Stimulated activated naive B cell treated with anti-CD40 and anti-IgM and Interleukin-4, amounts not matched to agents 10 μg/mL and 1 μg/mL and 100 μg/mL, for 72 hours (primary cell): Measurements from ENCODE around the gene CELF2.

ENCODE experiments used
- ATAC-seq, 2 donors: fragments of 150-1000 bp; cut with Tn5 transposase; replicated peaks; 2 replicates each; pipeline ENCODE4 v1.10.0; 2021; ENCODE audit warnings: moderate library complexity in 1 of 2
- DNase-seq: peaks from one replicate; pipeline ENCODE4 v3.0.0; 2021
- H3K27ac Mint-ChIP-seq: one replicate; pipeline ENCODE4 v1.8.0; 2022; ENCODE audit warnings: mild to moderate bottlenecking, mixed read lengths
- H3K27me3 Mint-ChIP-seq, 2 donors: one replicate each; pipeline ENCODE4 v1.8.0; 2022; ENCODE audit warnings: mixed read lengths in 2 of 2
- H3K36me3 Mint-ChIP-seq, 2 donors: one replicate each; pipeline ENCODE4 v1.8.0; 2022; ENCODE audit warnings: mixed read lengths in 2 of 2, mild to moderate bottlenecking in 1 of 2
- H3K4me1 Mint-ChIP-seq, 2 donors: one replicate each; pipeline ENCODE4 v1.8.0; 2022; ENCODE audit warnings: mixed read lengths in 2 of 2, mild to moderate bottlenecking in 1 of 2
- H3K4me3 Mint-ChIP-seq, 2 donors: one replicate each; pipeline ENCODE4 v1.8.0; 2022; ENCODE audit warnings: mild to moderate bottlenecking in 2 of 2, mixed read lengths in 2 of 2, moderate library complexity in 1 of 2
- H3K9me3 Mint-ChIP-seq, 2 donors: one replicate each; pipeline ENCODE4 v1.8.0; 2022; ENCODE audit warnings: mixed read lengths in 2 of 2, mild to moderate bottlenecking in 1 of 2

CELF2 gene

DNA sequence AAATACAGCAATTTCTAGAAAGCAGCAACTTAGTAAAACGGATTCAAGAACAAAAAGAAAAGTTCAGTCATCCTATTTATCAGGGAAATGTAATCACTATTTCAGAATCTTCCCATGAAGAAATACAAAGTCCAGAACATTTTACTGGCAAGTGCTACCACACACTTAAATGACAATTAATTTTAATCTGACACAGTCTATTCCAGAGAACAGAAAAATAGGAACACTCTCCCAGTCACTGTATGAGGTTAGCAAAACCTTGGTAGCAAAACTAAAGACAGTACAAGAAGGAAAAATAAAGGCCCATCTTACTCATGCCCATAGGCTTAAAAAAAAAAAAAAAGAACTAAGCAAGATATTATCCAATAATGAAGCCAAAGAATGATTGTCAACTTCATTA is 295.8 kb downstream of the CELF2 start:
- Mint-ChIP-seq H3K9me3 (peaks cover 6 to 9% of the 10 kb centered on the region in 2 donors), H3K4me3 (no peak overlapping the region), H3K4me1 (peaks cover 39 to 48% of the 10 kb centered on the region in 2 donors)

DNA sequence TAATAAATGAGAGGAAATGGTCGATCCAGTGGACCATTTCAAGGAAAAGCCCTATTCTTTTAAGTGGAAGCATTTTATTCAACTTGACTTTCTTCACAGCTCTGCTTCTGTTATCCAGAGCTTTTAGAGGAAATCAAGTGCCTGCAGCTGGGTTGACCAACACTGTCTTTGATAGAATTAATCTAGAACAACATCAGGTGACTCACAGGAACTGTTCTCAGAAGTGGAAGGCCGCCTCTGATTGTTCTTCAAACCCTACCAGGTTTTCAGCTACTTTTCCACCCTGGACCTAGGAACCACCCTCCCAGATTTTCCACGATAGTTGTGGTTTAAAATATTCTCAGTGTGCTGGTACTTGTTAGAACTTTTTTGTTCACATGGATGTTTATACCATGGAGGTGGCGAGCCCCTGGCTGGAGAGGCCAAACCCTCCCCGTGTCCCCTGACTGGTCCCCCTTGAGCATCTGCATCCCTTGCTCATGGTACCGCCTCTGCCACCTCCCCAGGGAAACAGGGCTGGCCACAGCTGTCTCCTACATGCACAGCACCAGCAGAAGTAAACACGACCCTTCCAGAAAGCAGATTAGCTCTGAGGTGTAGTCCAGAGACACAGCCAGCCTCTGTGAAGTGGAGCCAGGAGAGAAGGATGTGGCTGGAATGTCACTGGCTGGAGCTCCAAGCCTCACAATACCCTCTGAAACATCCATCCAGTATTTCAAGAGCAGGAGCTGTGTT is 300.4 kb downstream of the CELF2 start:
- no peaks in the 10 kb centered on the region for H3K27me3 Mint-ChIP-seq
- peaks cover 58 to 83% of the 10 kb centered on the region in 2 donors for H3K36me3 Mint-ChIP-seq
- peak overlapping the region; percentile 42 for H3K27ac Mint-ChIP-seq
- no peak for DNase-seq
- no peak overlapping the region for H3K4me3 Mint-ChIP-seq
- no peaks in the 10 kb centered on the region for H3K9me3 Mint-ChIP-seq
- no peak for ATAC-seq
- peaks cover 32 to 35% of the 10 kb centered on the region in 2 donors for H3K4me1 Mint-ChIP-seq

More for the DNA sequence above, 295.8 kb downstream of the CELF2 start:
- ATAC-seq (no peak), DNase-seq (no peak)
- H3K27me3 Mint-ChIP-seq, result no peaks in the 10 kb centered on the region
- peak overlapping the region; percentile 47 for H3K27ac Mint-ChIP-seq
- H3K36me3 Mint-ChIP-seq, result peaks cover 65 to 86% of the 10 kb centered on the region in 2 donors

DNA sequence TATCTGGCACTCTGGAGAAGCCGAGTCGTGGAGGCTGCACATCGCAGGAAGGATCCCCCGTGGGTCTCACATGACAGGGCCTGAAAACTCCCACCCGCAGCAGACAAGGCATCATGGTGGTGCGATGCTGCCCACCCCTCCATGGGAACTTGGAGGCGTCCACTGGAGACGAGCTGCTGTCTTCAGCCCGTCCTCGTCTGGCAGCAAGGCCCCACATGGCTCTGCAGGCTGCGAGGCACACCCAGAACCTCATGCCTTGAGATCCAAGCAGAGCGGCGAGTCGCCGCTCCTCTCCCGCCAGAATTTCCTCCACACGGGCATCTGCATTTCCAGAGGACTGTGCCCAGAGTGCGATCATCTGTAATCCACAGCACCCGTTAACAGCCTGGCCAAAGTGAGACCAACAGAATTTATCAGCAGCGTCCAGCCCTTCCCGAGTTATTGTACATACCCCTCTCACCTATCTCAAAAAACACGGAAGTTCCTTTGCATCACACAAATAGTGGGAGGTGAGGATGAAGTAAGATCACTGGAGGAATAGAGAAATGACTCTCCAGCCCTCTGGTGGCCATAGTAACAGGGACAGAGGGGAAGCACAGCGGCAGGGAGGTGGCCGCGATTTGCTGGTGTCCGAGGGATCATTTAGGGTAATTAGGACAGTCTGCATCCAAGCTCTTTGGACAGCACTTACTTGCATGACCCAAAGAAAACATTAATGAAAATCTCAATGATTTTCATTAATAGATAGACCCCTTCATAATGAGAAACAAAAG is 301.3 kb downstream of the CELF2 start:
- Mint-ChIP-seq H3K4me3 (no peak overlapping the region), H3K4me1 (peaks cover 27 to 30% of the 10 kb centered on the region in 2 donors), H3K36me3 (peaks cover 54 to 83% of the 10 kb centered on the region in 2 donors), H3K27ac (peak overlapping the region; percentile 42), H3K27me3 (no peaks in the 10 kb centered on the region), H3K9me3 (no peaks in the 10 kb centered on the region)
- no peak for ATAC-seq
- DNase-seq, result no peak

DNA sequence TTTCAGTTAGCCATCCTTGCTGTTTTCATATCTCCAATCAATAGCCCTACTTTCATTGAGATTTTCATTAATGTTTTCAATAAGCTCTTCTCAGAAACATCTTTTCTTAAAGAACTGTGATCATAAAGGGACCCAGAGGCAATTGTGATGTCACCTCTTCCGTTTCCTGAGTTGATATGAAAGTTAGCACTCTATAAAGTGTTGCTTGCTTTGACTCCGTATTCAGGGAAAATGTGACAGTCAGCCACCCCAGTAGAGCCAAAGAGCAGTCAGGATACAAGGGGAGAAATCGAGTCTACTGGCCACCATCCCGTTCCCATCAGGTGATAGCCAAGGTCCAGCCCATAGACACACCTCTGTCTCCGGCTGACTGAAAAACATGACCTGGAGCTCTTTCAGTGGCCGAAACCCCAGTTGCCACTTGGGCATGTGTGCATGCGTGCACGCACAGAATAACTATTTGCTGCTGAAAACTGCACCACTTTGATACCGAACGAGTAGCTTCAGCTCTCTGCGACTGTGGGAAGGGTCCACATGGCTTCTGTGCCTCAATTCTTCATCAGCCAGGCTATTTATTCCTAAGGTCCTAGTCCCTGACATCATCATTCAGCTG is 302.4 kb downstream of the CELF2 start:
- no peak overlapping the region for H3K4me3 Mint-ChIP-seq
- no peak for ATAC-seq
- peaks cover 50 to 83% of the 10 kb centered on the region in 2 donors for H3K36me3 Mint-ChIP-seq
- DNase-seq, result no peak
- H3K27me3 Mint-ChIP-seq, result no peaks in the 10 kb centered on the region
- peaks cover 19 to 22% of the 10 kb centered on the region in 2 donors for H3K4me1 Mint-ChIP-seq
- H3K9me3 Mint-ChIP-seq, result no peaks in the 10 kb centered on the region
- H3K27ac Mint-ChIP-seq, result peak overlapping the region; percentile 69

DNA sequence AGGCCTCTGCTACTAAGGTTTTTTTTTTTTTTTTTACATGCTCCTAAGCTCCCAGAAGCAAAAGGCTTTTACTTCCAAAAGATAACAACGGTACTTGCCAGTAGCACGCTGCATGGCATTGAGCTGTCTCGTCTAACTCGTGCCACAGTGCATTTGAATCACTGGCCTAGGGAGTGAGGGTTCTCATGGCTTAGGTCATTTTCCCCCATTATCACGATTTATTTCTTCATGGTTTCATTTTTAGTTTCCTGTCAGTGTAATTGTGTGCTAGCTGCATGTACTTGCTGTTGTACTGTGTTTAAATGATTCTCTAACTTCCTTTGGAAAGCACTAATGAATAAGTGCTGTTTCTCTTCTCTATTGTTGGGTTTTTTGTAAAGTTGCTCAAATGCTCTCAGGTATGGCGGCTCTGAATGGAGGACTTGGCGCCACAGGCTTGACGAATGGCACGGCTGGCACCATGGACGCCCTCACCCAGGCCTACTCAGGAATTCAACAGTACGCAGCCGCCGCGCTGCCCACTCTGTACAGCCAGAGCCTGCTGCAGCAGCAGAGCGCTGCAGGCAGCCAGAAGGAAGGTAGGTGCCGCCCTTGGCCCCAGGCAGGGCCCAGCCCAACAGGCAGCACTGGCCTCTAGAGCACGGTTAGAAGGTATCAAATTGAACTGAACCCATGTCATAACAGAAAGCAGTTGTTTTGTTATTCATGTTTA is 303.3 kb downstream of the CELF2 start:
- Mint-ChIP-seq H3K36me3 (peaks cover 50 to 86% of the 10 kb centered on the region in 2 donors), H3K4me1 (peaks cover 21 to 23% of the 10 kb centered on the region in 2 donors), H3K9me3 (no peaks in the 10 kb centered on the region), H3K27ac (peak overlapping the region; percentile 5), H3K4me3 (no peak overlapping the region), H3K27me3 (no peaks in the 10 kb centered on the region)
- ATAC-seq (no peak), DNase-seq (no peak)

DNA sequence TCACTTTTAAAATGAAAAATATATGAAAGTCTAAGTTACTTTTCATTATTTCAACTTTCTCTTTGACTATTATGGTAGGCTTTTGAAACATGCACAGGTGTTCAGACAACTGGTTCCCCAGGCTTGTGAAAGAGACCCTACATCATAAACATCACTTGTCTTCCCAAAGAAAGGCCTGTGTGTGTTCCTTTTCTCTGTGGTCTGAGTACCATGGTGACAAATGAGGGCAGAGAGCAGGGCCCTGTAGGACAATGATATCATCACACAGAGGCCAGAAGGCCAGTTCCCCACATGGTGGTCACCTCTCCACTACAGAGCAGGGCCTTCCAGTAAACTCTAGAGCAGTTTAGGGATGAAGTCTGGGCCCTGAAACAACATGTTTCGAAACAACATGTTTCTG is 305.0 kb downstream of the CELF2 start:
- H3K36me3 Mint-ChIP-seq, result peaks cover 62 to 84% of the 10 kb centered on the region in 2 donors
- DNase-seq, result no peak
- ATAC-seq, result no peak
- H3K27me3 Mint-ChIP-seq, result no peaks in the 10 kb centered on the region
- H3K4me3 Mint-ChIP-seq, result no peak overlapping the region
- H3K27ac Mint-ChIP-seq, result no peak overlapping the region
- no peaks in the 10 kb centered on the region for H3K9me3 Mint-ChIP-seq
- peaks cover 29 to 32% of the 10 kb centered on the region in 2 donors for H3K4me1 Mint-ChIP-seq

DNA sequence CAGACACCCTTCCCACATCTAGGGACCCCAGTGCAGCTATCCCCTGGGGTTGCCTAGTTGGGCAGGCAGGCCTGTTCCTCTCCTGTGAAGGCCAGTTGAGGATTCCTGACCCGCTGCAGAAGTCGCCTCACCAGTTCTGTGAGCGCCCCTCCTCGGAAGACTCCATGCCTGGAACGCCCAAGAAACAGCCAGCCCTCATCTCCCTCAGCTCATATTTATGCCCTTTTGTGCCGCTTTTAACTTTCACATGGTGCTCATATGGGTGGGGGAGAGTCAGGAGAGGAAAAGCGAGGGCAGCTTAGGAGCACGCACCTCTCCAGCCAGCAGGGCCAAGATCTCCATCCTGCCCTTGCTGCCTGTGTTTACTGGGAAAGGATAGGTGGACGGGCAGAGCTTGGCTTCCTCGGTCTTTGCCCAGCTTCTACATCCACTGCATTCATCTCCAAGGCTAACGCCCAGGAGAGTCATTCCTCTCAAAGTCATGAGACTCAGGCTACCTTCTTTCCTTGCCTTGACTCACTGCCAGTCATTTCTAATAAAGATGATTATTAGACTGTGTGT is 307.2 kb downstream of the CELF2 start:
- ATAC-seq (no peak), DNase-seq (no peak)
- Mint-ChIP-seq H3K36me3 (peaks cover 53 to 85% of the 10 kb centered on the region in 2 donors), H3K27me3 (no peaks in the 10 kb centered on the region), H3K27ac (no peak overlapping the region), H3K4me3 (no peak overlapping the region), H3K9me3 (no peaks in the 10 kb centered on the region), H3K4me1 (peaks cover 31 to 48% of the 10 kb centered on the region in 2 donors)

DNA sequence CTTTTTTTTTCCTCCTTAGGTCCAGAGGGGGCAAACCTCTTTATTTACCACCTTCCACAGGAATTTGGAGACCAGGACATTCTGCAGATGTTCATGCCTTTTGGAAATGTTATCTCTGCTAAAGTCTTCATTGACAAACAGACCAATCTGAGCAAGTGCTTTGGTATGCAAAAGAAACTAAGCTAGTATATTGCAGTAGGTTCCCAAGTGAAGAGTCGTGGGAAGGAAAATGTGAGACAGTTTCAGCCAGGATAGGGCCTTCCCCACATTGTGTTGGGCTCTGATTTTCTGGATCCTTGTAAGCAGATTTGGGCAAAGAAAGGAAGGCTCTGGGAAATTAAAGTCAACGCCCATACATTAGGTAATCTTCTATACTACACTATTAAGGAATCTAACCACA is 308.1 kb downstream of the CELF2 start:
- Mint-ChIP-seq H3K4me3 (no peak overlapping the region), H3K9me3 (no peaks in the 10 kb centered on the region), H3K4me1 (peaks cover 37 to 52% of the 10 kb centered on the region in 2 donors), H3K27ac (peak overlapping the region; percentile 84), H3K27me3 (no peaks in the 10 kb centered on the region), H3K36me3 (peaks cover 56 to 85% of the 10 kb centered on the region in 2 donors)
- ATAC-seq (no peak), DNase-seq (no peak)

DNA sequence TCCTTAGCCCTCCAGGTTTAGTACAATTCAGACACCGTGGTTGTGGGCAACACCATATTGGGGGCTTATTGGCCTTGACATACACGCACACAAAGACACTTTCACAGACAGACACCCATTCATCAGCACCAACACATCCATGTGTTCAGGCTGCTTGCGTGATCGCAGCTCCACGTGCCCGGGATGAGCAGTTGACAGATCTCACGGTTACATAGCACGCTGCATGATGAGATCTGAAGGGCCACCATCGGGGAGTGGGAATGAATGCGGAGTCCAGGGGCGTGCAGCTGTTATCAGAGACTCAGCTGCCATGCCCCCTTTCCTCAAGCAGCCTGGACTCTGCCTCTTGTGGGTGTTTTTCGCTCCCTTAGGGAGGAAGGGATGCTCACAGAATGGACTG is 308.6 kb downstream of the CELF2 start:
- peak overlapping the region; percentile 84 for H3K27ac Mint-ChIP-seq
- ATAC-seq (no peak), DNase-seq (no peak)
- no peaks in the 10 kb centered on the region for H3K9me3 Mint-ChIP-seq
- H3K4me3 Mint-ChIP-seq, result no peak overlapping the region
- H3K36me3 Mint-ChIP-seq, result peaks cover 52 to 81% of the 10 kb centered on the region in 2 donors
- H3K4me1 Mint-ChIP-seq, result peaks cover 34 to 48% of the 10 kb centered on the region in 2 donors
- H3K27me3 Mint-ChIP-seq, result no peaks in the 10 kb centered on the region

DNA sequence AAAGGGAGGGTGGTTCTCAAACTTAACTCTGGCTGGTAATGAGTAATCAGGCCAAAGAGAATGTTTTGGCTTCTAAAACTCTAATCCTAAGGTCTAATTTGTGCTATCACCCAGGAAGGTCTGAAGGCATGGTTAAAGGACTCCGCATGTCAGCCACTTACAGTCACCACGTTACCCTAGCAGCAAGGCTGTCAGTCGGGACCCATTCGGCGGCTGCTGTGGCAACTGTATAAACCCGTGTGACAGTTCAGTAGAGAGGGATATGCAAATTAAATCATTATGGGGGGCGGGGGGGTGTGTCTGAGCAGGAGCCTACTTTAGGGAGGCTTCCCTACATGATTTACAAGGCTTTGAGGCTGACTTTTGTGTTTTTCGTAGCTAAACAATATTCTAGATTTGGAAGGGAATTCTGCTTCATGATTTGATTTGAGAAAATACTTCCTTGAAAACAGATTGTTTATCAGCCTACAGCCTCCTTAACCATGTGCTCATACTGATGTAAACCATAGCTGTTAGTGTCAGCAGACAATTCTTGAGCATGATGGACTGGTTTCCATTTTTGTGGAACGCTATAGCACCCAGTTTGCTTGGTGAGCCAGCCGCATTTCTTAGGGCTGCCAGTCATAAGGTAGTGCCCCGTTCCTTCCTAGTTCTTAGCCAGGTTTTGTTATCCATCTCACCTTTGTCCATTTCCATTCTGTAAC is 309.4 kb downstream of the CELF2 start:
- Mint-ChIP-seq H3K27me3 (no peaks in the 10 kb centered on the region), H3K27ac (peak overlapping the region; percentile 84), H3K36me3 (peaks cover 49 to 79% of the 10 kb centered on the region in 2 donors), H3K9me3 (no peaks in the 10 kb centered on the region), H3K4me1 (peaks cover 31 to 45% of the 10 kb centered on the region in 2 donors), H3K4me3 (no peak overlapping the region)
- ATAC-seq (no peak), DNase-seq (no peak)

DNA sequence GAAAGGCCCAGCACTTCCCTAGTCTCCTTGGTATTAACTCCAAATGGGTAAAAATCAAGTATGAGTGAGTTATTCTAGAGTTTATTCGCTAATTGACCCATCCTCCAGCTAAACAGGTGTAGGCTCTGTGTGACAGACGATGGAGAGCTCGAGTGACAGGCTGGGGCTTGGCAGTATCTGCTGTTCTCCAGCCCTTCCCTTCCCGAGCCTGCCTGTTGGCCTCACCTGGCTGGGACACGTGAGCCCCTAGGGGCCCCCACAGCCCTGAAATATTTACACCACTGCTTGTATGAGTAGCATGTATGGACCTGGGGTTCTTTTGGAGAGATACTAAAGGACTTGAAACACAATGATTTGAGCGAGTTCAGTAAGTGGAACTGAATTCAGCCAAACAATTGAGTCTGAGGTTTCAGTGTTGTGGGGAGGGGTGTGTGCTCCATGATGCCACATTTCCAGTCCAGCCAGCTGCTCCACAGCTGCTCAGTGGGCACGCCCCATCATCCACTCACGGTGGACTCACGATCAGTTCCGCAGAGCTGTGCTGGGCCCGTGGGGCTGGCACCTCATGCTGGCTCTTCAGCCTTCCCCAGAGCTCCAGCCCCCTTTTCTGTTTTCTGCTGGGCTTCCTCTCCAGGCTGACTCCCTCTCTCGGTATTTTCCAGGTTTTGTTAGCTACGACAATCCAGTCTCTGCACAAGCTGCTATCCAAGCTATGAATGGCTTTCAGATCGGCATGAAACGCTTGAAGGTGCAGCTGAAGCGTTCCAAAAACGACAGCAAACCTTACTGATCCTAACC is 310.8 kb downstream of the CELF2 start:
- Mint-ChIP-seq H3K36me3 (peaks cover 51 to 82% of the 10 kb centered on the region in 2 donors), H3K27ac (peak overlapping the region; percentile 82), H3K27me3 (no peaks in the 10 kb centered on the region), H3K4me1 (peaks cover 35 to 55% of the 10 kb centered on the region in 2 donors), H3K4me3 (no peak overlapping the region), H3K9me3 (no peaks in the 10 kb centered on the region)
- DNase-seq (no peak), ATAC-seq (peak; percentile 14 to 16)

DNA sequence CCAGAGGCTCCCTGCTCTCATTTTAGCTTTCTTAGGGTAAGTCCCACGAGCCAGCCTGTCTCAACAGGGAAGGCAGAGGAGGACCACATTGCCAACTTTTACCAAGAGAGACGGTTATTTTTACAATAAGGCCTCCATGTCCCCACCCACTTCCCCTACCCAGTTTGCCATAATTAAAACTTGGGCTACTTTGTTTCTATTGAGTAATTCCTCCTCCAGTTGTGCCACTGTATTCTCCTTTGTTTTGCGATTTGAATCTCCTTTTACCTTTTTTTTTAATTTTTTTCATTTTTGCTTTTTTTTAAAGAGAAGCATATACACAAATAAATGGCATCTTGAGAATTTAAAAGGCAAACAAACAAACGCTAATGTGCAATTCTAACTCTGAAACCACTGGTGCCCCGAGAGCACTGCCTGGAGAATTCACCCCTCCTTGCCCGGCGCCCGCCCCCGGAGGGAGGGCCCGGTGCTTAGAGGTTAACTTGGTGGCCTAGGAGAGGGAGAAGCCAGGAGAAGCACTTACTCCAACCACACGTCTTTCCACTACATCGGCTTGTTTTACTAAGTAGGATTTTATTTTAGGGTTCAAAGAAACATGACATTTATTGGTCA is 311.5 kb downstream of the CELF2 start:
- ATAC-seq, result peak; percentile 7 to 14
- peaks cover 35 to 61% of the 10 kb centered on the region in 2 donors for H3K4me1 Mint-ChIP-seq
- DNase-seq, result no peak
- H3K36me3 Mint-ChIP-seq, result peaks cover 48 to 83% of the 10 kb centered on the region in 2 donors
- no peaks in the 10 kb centered on the region for H3K27me3 Mint-ChIP-seq
- H3K9me3 Mint-ChIP-seq, result no peaks in the 10 kb centered on the region
- peak overlapping the region; percentile 82 for H3K27ac Mint-ChIP-seq
- no peak overlapping the region for H3K4me3 Mint-ChIP-seq
